ENCODE data around the gene SMIM3.

SMIM3 gene

DNA sequence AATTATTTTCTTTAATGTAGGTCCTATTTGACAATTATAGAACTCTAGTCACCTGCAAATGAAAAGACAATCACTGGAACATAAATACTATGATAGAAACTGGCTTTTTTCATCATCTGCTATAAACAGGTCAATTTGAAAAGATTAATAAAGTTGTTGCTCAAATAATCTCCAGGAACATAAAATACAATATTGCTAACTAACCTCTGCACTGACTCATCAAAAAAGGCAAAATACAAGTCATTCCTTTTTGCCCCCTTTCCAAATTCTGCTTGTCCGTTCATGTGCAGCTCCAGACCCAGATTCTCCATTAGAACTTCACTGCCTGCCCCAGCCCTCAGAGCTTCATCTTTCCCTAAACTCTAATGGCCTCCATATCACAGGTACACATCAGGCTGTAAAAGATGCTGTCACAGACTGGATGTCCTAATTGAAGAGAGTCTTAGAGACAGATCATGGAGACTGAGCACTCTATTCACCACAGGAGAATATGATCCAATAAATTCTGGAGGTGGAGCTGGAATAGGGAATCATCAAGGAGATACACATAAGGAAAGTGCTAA is 21.4 kb upstream of the SMIM3 start:
- Mint-ChIP-seq H3K27ac (no peak overlapping the region), H3K27me3 (no peaks in the 10 kb centered on the region), H3K9me3 (no peaks in the 10 kb centered on the region), H3K36me3 (peaks cover 40% of the 10 kb centered on the region), H3K4me1 (peaks cover 12% of the 10 kb centered on the region), H3K4me3 (peak overlapping the region; percentile 22)
- DNase-seq: no peak
- CTCF ChIA-PET: no interaction called here

DNA sequence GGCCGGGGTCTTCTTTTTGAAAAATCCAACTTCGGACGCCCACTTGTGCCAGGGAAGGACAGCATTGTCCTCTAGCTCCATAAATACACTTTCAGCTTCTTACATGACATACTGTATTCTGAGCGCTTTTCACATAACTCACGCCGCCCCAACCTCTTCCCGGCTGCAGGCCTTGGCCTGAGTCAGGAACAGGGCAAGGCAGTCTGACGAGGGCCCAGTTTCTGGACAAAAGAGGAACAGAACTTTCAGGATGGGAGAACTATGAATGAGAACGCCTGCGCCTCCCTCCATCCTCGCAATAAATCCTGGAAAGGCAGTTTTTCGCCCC is 20.4 kb upstream of the SMIM3 start:
- Mint-ChIP-seq H3K27ac (no peak overlapping the region), H3K4me3 (no peak overlapping the region), H3K9me3 (no peaks in the 10 kb centered on the region), H3K27me3 (no peaks in the 10 kb centered on the region), H3K36me3 (peaks cover 34% of the 10 kb centered on the region), H3K4me1 (peaks cover 12% of the 10 kb centered on the region)
- DNase-seq: no peak
- CTCF ChIA-PET: interaction anchor here (1.6 kb wide), 1 partner anchor 21 kb away, joined by 7 read pairs; the partner anchor contains the start of gene SMIM3

DNA sequence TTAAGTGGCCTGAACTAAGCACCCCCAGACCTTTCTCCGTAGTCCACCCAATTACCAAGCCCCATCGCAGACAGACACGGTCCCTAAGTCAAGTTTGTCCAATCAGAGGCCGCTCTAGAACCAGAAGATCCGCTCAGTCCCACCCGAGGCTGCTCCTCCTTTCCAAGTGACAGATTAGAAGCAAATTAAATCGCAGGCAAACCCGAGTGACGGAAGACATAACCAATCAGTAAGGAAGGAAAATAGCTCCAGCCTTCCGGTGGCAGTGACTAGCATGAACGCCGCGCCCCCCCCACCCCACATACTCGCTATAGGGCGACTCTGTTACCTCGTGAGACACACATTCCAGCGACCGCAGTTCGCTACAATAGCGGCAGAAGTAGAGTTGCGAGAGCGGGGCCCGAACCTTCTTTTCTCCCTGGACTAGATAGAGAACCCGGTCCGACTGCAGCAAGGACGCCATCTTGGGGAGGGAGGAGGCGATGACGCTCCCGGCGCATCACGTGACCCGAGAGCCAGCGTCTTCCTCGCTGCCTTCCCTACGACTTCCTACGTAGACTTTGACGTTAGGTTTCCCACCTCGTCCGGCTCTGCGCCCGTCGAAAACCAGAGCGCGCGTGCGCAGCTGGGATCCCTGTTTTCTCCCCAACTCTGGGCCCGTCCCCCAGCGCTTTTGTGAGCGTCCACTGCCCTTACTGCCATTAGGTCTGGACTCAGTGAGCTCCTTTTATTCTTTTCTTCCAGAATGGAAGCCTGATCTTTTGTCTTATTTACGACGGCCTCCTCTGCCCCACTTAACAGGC is 19.8 kb upstream of the SMIM3 start, which contains the start of gene DCTN4:
Gene DCTN4 (minus strand): TSS at position 487 of the 803 bp plus-strand sequence. CDS start 24 bp downstream, at position 463.
- CTCF ChIA-PET: interaction anchor here (0.8 to 1.6 kb wide), 3 partner anchors 20 to 58 kb away, joined by 3 to 7 read pairs (median 3); partner anchors contain the start of genes RBM22 and SMIM3
- Mint-ChIP-seq H3K9me3 (no peaks in the 10 kb centered on the region), H3K27ac (no peak within 1 kb of the TSS), H3K4me1 (peaks cover 13% of the 10 kb centered on the region), H3K27me3 (no peaks in the 10 kb centered on the region), H3K4me3 (no peak within 1 kb of the TSS), H3K36me3 (peaks cover 28% of the 10 kb centered on the region)
- peak; percentile 95 for DNase-seq

GRCh38 chr5:150759334-150759583 is 19.3 kb upstream of the SMIM3 start:
- H3K27ac Mint-ChIP-seq: no peak overlapping the region

DNA sequence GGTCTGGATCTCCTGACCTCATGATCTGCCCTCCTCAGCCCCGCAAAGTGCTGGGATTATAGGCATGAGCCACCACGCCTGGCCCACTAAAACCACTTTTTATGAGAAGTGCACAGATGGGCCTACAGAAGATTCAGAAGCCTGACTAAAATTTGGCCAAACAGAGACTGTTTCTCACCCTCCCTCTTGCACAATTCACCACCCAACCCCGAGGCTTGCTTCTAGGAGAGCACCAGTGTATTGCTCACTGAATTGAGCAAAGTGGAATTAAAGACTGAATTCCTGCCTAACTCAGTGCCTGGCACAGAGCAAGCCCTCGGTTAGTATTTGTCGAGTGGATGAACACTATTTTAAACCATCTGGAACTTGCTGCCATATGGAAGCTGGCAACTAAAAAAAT is 16.3 kb upstream of the SMIM3 start:
- peaks cover 6% of the 10 kb centered on the region for H3K4me1 Mint-ChIP-seq
- no peak overlapping the region for H3K4me3 Mint-ChIP-seq
- H3K9me3 Mint-ChIP-seq: no peaks in the 10 kb centered on the region
- CTCF ChIA-PET: interaction anchor here (1.2 to 1.4 kb wide), 2 partner anchors 17 to 61 kb away, joined by 3 to 4 read pairs; partner anchors contain the start of genes RBM22 and SMIM3
- H3K36me3 Mint-ChIP-seq: peaks cover 2% of the 10 kb centered on the region
- H3K27ac Mint-ChIP-seq: no peak overlapping the region
- no peak for DNase-seq
- no peaks in the 10 kb centered on the region for H3K27me3 Mint-ChIP-seq

More at GRCh38 chr5:150759334-150759583, 19.3 kb upstream of the SMIM3 start:
- Mint-ChIP-seq H3K9me3 (no peaks in the 10 kb centered on the region), H3K4me3 (no peak overlapping the region), H3K36me3 (peaks cover 24% of the 10 kb centered on the region), H3K27me3 (no peaks in the 10 kb centered on the region), H3K4me1 (peaks cover 13% of the 10 kb centered on the region)
- CTCF ChIA-PET: interaction anchor here (0.8 to 1.5 kb wide), 3 partner anchors 20 to 59 kb away, joined by 3 to 4 read pairs (median 3); partner anchors contain the start of genes RBM22 and SMIM3
- no peak for DNase-seq

- H3K27me3 Mint-ChIP-seq: no peaks in the 10 kb centered on the region
Measured at GRCh38 chr5:150763023-150763769, 15.4 kb upstream of the SMIM3 start.

GRCh38 chr5:150764530-150764929 is 14.0 kb upstream of the SMIM3 start:
- no peak for DNase-seq
- CTCF ChIA-PET: interaction anchor here (3.4 kb wide), 1 partner anchor 14 kb away, joined by 15 read pairs; the partner anchor contains the start of gene SMIM3
- Mint-ChIP-seq H3K4me3 (no peak overlapping the region), H3K4me1 (peaks cover 4% of the 10 kb centered on the region), H3K27ac (no peak overlapping the region), H3K27me3 (no peaks in the 10 kb centered on the region), H3K36me3 (no peaks in the 10 kb centered on the region), H3K9me3 (no peaks in the 10 kb centered on the region)

More at GRCh38 chr5:150763023-150763769, 15.4 kb upstream of the SMIM3 start:
- CTCF ChIA-PET: interaction anchor here (1.0 to 1.4 kb wide), 4 partner anchors 16 to 83 kb away, joined by 3 to 4 read pairs (median 4); partner anchors contain the start of genes IRGM, RBM22 and SMIM3
- no peak for DNase-seq
- no peaks in the 10 kb centered on the region for H3K9me3 Mint-ChIP-seq
- H3K36me3 Mint-ChIP-seq: no peaks in the 10 kb centered on the region
- peaks cover 4% of the 10 kb centered on the region for H3K4me1 Mint-ChIP-seq
- H3K27ac Mint-ChIP-seq: no peak overlapping the region
- H3K4me3 Mint-ChIP-seq: no peak overlapping the region

- Mint-ChIP-seq H3K9me3 (no peaks in the 10 kb centered on the region), H3K4me1 (peaks cover 4% of the 10 kb centered on the region), H3K27me3 (no peaks in the 10 kb centered on the region), H3K27ac (no peak overlapping the region), H3K4me3 (no peak overlapping the region), H3K36me3 (no peaks in the 10 kb centered on the region)
- no peak for DNase-seq
- CTCF ChIA-PET: interaction anchor here (0.8 to 3.4 kb wide), 2 partner anchors 14 to 23 kb away, joined by 3 to 15 read pairs; partner anchors contain the start of gene SMIM3
Measured at GRCh38 chr5:150765011-150765798, 13.4 kb upstream of the SMIM3 start.

DNA sequence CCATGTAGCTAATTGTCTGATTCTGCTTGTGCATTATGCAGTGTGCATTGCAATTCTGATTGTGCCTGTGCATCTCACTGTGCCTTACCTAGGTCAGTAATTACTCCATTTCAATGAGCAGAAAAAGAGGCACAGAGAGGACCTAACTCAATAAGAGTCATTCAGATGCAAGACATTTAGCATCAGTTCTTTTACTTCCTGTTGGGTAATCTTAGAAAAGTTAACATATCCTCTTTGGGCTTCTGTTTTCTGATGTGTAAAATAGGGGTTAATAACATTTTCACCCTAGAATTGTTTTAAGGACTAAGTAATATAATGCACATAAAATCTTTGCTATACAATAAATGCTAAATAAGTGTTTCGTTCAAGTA is 12.8 kb upstream of the SMIM3 start:
- Mint-ChIP-seq H3K9me3 (no peaks in the 10 kb centered on the region), H3K4me3 (no peak overlapping the region), H3K27ac (no peak overlapping the region), H3K36me3 (peaks cover 3% of the 10 kb centered on the region), H3K27me3 (no peaks in the 10 kb centered on the region), H3K4me1 (peaks cover 7% of the 10 kb centered on the region)
- DNase-seq: no peak
- CTCF ChIA-PET: interaction anchor here (3.4 kb wide), 1 partner anchor 13 kb away, joined by 15 read pairs; the partner anchor contains the start of gene SMIM3

DNA sequence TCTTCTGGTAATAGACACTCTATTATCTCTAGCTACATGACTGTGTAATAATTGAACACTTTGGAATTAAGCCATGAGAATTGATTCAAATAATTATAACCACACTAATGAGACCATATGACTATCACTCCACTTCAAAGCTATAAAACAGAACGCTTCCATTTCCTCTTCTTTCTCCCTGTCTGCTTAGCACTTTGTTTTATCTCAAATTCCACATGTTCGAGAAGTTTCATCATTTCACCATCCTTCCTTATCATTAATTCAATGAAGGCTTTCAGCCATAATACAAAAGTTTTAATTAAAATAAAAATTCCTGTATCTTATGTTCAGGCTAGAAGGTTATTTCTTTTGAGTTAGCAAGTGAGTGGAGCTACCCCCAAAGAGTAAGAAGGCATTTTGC is 12.3 kb upstream of the SMIM3 start:
- Mint-ChIP-seq H3K9me3 (peaks cover under 1% of the 10 kb centered on the region), H3K4me3 (no peak overlapping the region), H3K27ac (no peak overlapping the region), H3K36me3 (peaks cover 8% of the 10 kb centered on the region), H3K27me3 (no peaks in the 10 kb centered on the region), H3K4me1 (peaks cover 12% of the 10 kb centered on the region)
- CTCF ChIA-PET: interaction anchor here (3.4 kb wide), 1 partner anchor 13 kb away, joined by 15 read pairs; the partner anchor contains the start of gene SMIM3
- no peak for DNase-seq

DNA sequence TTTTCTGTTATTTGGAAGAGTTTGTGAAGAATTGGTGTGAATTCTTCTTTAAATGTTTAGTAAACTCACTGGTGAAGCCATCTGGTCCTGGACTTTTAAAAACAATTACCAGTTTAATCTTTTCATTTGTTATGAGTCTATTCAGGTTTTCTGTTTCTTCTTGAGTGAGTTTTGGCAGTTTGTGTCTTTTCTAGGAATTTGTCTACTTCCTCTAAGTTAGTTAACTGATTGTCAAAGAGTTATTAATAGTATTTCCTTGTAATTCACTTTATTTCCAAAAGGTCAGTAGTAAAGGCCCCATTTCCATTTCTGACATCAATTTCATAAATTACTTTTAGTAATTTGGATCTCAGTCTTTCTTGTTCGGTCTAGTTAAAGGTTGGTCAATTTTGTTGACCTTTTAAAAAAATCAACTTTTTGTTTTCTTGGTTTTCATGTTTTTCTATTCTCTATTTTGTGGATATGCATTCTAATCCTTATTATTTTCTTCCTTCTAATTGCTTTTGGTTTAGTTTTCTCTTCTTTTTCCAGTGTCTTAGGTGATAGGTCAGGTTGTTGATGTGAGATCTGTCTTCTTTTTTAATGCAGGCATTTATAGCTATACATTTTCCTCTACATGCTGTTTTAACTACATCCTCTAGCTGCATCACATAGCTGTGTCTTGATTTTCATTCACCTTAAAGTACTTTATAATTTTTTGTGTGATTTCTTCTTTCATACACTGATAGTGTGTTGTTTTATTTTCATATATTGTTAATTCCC is 7.3 kb upstream of the SMIM3 start:
- Mint-ChIP-seq H3K27ac (peak overlapping the region; percentile 67), H3K27me3 (peaks cover 3% of the 10 kb centered on the region), H3K4me1 (peaks cover 17% of the 10 kb centered on the region), H3K36me3 (peaks cover 14% of the 10 kb centered on the region), H3K9me3 (peaks cover 7% of the 10 kb centered on the region), H3K4me3 (no peak overlapping the region)
- CTCF ChIA-PET: no interaction called here
- DNase-seq: no peak

DNA sequence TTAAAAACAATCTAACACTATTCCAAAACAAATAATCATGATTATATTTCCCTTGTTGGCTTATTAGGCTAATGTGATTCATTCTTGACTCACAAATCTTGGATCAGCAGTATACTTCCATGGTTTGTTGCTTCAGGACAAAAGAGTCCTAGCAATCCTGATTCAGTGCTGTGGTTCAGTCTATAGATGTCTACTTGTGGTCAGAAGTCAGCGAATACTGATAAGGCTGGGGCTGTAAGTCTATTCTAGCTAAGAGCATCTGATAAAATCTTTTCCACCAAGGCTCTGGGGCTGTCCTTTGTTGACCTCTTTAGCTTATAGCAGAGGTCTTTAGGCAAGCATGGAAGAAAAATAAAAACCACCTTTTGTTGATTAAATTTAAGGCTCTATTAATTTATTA is 4.4 kb upstream of the SMIM3 start:
- no peak for DNase-seq
- Mint-ChIP-seq H3K4me1 (peaks cover 28% of the 10 kb centered on the region), H3K27me3 (peaks cover 3% of the 10 kb centered on the region), H3K27ac (no peak overlapping the region), H3K9me3 (peaks cover 7% of the 10 kb centered on the region), H3K36me3 (peaks cover 14% of the 10 kb centered on the region), H3K4me3 (no peak overlapping the region)
- CTCF ChIA-PET: no interaction called here

DNA sequence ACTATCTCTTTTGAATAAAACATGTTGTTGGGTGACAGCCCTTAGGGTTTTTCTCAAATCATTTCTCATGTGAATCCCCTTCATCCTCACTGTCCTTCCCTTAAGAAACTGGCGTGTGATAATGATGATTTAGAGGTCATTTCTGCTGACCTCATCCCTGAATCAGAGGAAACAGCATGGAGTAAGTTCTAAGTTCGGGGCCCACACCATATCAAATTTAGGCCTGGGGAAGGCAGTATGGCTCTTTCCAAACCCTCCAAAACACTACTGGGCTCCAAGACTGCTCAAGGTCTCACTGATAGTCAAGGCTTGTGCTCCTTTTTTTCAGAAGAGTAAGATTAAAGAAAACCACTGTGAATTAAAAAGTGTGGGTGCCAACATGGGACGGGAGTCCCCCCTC is 872 bp upstream of the SMIM3 start:
- Mint-ChIP-seq H3K4me3 (peak overlapping the region; percentile 100), H3K27me3 (peaks cover 3% of the 10 kb centered on the region), H3K9me3 (no peaks in the 10 kb centered on the region), H3K36me3 (peaks cover 18% of the 10 kb centered on the region), H3K4me1 (peaks cover 49% of the 10 kb centered on the region), H3K27ac (no peak overlapping the region)
- CTCF ChIA-PET: interaction anchor here (1.2 to 6.9 kb wide), 11 partner anchors 9 to 387 kb away, joined by 3 to 57 read pairs (median 5); partner anchors contain the start of genes MYOZ3 and RBM22
- no peak for DNase-seq

Measured in activated naive CD4-positive, alpha-beta T cell treated with anti-CD3 and anti-CD28 coated beads, Interleukin-2, amount 10 ng/mL, durations not matched to agents 7 days and 5 days (primary cell).